Measurements from ENCODE around the gene BCAT1.
"Not testable (repeated sequence)": the region's sequence is repeated elsewhere in the genome, so short reads cannot be mapped to it uniquely, and the experiment has no call there.

BCAT1 gene

DNA sequence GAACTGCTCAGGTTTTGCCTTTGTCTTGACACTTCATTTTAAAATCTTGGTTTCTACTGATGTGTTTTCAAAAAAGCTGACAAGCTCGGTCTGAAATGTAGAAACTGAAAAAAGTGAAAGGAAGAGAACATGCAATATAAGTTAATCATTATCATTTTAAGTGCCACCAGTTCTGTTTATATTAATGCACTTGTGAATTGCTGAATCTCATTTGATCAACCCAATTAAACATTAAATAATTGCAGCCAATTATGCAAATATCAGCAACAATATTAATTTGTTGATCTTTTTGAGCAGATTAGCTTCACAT lies 133.8 kb downstream of the BCAT1 start:
- no peak for DNase-seq (ENCODE audit: low read depth)

- DNase-seq (ENCODE audit: low read depth), result no peak
Observed at GRCh38 chr12:24814379-24815113, 134.4 kb downstream of the BCAT1 start.

- no peak for DNase-seq (ENCODE audit: low read depth)
Observed at GRCh38 chr12:24810378-24810777, 138.5 kb downstream of the BCAT1 start.

DNA sequence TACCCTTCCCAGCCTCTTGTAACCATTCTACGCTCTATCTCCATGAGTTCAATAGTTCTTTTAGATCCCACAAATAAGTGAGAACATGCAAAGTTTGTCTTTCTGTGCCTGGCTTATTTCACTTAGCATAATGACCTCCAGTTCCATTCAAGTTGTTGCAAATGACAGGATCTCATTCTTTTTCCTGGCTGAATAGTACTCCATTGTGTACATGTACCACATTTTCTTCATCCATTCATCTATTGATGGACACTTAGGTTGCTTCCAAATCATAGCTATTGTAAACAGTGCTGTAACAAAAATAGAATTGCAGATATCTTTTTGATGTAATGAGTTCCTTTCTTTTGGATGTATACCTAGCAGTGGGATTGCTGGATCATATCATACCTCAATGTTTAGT lies 139.6 kb downstream of the BCAT1 start:
- DNase-seq (ENCODE audit: low read depth), result not testable (repeated sequence)

DNA sequence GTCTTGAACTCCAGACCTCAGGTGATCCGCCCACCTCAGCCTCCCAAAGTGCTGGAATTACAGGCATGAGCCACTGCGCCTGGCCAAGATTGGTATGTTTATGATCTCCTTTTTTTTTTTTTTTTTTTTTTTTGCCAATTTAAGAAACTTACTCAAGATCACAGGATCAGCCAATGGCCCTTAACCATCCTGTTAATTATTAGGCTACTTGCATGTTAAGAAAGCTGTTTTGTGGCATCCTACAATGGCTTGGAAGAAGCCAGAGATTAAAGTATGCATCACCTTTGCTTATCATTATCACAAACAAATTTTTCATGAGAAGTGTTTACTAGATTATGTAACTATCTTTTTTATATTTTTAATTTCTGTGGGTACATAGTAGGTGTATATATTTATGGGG lies 140.2 kb downstream of the BCAT1 start:
- no peak for DNase-seq (ENCODE audit: low read depth)

DNA sequence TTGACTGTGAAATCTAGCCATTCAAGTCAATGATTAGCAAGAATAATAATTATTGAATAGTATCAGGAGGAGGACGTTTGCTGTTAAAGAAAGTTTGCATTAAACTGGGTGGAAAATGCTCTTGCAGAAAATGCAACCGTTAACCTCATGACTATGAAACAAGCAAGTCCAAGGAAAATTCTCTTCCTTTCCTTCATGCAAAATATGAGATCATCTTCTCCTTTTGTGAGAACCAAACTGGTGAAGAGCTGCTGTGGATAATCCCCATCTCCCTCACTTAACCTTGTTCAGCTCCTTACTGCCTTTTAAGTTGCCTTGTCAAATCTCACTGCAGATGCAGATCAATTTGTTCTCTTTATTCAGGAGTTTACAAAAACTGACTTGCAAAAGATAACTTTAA lies 142.5 kb downstream of the BCAT1 start:
- no peak for DNase-seq (ENCODE audit: low read depth)

- no peak for DNase-seq (ENCODE audit: low read depth)
Observed at GRCh38 chr12:24803430-24804245, 145.3 kb downstream of the BCAT1 start.

DNA sequence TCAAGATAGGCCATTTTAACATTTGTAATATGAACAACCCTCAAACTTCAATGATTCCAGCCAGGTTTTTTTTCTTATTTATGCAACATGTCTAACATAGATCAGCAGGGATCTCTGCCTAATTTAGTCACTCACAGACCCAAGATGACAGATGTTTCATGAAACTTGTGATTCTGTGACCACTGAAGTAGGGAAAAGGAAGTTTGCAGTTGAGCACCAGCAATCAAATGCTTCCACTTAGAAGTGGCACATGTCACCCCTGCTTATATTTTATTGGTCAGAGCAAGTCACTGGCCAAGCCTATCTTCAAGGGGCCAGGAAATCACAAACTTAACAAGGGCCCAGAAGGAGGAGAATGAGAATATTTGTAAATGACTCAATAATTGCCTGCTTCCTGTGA lies 150.6 kb downstream of the BCAT1 start:
- DNase-seq (ENCODE audit: low read depth), result no peak

DNA sequence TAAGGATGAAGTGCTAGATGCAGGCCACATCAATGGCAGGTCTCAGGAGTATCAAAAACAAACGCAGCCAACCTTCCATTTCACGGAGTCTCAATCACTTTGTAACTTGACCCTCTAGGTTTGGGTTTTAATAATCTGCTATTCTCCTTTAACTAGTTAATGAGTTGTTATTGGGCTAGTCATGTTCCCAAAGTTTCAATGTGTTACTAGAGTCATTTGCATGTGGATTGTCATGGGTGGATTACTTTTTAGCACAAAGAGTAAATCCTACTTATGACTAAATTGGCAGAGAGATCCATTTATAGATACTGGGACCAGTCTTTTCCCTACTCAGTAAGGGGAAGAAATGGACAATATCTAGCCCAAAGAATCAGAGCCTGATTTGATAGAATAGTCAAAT lies 151.0 kb downstream of the BCAT1 start:
- DNase-seq (ENCODE audit: low read depth), result no peak

- no peak for DNase-seq (ENCODE audit: low read depth)
Observed at GRCh38 chr12:24796876-24797275, 152.0 kb downstream of the BCAT1 start.

GRCh38 chr12:24795699-24796347 lies 153.1 kb downstream of the BCAT1 start:
- DNase-seq (ENCODE audit: low read depth), result no peak

DNA sequence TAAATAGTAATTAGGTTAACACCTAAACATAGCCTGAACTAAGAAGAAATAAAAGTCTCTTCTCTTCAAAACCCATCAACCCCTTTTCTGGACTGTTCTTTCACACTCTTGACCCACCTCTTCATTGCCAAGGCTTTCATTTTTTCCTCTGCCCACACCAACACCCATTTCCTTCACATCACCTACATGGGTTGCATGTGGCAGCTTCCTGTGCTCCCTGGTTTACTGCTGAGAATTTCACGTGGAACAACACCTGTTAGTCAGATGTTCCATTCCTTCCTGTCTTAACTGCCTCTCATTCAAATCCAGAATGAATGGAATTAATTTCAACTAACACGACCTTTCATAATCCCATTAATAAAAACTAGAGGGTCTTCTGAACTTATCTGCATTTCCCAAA lies 157.3 kb downstream of the BCAT1 start:
- DNase-seq (ENCODE audit: low read depth), result no peak

GRCh38 chr12:24788886-24789285 lies 160.0 kb downstream of the BCAT1 start:
- DNase-seq (ENCODE audit: low read depth), result no peak

DNA sequence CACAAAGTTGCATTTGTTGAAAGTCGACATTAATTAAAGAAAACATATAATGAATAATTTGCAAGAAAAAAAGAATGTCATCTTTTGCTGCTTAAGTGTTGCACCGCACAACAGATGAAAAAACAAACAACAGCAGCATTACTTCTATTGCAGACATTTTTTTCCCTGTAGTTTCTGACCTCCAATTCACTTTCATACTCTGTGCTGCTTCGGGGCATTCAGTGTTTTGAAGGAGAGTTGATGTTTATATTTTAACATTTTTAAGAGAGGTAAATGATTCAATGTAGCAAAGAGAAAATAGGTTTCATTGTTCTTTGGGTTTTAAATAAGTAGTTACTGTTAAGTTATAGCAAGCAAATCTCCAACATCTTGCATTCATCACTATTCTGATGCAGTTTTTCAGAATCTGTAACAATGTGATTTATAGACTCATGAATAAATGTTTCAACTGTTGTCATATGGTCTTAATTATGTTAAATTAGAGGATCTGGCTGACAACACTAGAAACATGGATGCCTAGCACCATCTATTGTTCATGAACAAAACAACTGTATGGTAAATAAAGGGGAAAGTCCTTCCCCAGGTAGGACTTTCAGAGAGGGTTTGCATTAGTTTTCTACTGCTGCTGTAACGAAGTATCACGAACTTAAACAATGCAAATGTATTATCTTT lies 168.1 kb downstream of the BCAT1 start:
- DNase-seq (ENCODE audit: low read depth), result no peak

DNA sequence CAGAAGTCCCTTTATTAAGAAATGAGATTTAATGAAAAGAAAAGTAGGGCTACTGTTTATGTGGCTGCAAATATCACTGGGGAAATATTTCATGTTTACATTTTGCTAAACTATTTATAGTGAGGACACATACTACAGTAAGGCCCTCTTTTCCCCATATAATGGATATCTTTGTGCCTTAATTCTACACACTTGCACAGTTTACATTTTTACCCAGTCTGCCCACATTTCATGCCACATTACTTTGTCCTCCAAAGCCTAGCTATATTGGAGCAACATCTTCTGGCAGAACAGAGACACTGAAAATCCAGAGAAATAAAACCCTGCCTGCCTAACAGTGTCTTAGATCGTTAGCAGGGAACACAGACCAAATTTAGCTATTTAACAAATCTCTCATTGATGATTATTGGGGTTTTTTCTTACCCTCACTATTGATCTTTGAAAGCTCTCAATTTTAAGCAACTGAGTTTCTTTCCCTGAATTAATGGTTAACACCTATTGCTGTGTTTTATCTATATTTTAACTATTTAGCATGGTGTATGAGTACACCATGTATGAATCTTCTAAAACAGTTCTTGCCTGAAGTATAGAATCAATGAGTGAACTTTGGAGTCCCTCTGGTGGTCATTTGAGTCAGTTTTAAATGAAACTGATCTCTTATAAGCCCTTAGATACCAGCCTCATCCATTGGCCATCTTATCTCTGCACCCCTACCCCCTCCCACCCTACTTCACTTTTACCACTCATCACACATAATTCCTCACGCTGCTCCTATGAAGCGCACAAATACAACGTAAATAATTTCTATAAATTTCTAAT lies 170.2 kb downstream of the BCAT1 start:
- DNase-seq (ENCODE audit: low read depth), result no peak

- no peak for DNase-seq (ENCODE audit: low read depth)
Observed at GRCh38 chr12:24777359-24777758, 171.5 kb downstream of the BCAT1 start.

DNA sequence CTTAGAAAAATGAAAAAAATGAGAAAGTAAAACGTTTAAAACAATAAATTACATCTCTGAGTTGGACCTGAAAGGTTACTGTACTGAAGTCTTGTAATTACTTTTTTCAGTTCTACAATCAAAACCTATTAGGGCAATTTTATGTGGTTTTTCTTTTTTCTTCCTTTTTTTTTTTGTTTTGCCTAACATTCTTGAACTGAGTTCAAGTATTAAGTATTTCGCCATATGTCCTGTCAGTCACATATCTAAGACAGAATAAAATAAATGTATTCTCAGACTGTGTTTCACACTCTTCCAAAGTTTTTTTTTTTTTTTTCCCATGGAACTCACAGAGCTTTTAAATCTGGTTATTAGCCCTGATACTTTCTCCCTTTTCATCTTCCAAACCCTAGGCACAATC lies 172.0 kb downstream of the BCAT1 start:
- DNase-seq (ENCODE audit: low read depth), result no peak

DNA sequence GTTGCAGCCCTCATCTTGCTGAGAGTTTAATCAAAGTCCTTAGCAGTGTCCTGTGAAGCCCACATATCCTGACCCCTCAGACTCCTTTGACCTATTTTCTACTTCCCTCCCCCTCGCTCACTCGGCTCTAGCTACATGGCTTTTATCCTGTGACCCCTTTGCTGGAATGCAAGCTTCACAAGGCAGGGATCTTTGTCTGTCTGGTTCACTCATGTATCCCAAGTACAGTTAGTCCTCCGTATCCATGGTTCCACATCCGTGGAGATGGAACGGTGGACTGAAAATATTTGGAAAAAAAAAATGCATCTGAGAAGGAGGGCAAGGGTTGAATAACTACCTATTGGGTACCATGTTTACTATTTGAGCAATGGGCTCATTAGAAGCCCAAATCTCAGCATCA lies 173.8 kb downstream of the BCAT1 start:
- no peak for DNase-seq (ENCODE audit: low read depth)

DNA sequence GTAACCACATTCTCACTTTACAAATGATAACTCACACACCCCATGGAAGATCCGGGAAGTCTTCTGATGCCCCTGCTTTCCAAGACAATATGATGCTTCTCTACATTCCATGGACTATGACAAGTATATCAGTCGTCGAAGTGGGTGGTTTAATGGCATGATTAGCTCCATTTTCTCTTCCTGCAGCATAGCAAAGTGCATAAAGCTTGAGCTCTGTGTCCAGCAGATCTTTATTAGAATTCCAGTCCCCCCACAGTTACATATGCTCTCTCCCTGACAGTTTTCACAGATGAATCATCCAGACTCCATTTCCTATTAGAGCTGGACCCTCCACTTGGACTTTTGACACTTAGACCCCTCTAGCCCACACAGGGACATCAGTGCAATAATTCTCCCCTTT lies 174.9 kb downstream of the BCAT1 start:
- no peak for DNase-seq (ENCODE audit: low read depth)

DNA sequence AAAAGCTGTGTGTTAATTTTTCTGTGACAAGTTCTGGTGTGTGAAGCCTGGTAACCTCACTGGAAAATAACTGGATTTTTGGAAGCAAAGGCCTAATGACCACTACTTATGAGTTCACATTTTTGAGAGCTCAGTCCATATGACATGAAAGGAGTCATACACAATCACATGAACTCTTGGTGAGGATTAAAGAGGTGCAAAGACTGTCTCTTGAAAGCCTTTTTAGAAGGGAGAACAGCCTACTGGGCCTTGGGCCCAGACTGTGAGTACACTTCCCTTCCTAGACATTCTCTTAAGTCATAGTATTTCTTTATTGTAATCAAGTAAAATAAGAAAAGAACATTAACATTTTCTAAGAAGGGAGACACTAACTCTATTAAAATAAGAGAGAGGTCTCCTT lies 176.1 kb downstream of the BCAT1 start:
- DNase-seq (ENCODE audit: low read depth), result no peak

DNA sequence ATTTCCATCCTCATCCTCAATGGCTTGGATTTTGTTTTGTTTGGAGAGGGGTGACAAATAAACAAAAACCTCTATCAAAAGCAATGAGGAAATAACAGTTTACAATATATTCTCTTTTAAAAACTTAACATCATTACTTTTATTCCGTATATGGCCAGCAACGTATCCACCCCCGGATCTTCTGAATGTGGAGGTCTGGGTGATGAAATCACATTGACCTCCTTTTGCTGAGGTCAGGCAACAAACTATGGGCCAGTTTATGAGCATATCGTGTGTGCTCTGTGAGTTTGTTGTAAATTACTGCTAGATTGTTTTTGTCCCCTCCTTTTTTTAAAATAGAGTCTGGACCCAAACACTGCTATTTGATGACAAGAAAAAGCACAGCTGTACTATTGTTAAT lies 178.1 kb downstream of the BCAT1 start:
- DNase-seq (ENCODE audit: low read depth), result no peak

DNA sequence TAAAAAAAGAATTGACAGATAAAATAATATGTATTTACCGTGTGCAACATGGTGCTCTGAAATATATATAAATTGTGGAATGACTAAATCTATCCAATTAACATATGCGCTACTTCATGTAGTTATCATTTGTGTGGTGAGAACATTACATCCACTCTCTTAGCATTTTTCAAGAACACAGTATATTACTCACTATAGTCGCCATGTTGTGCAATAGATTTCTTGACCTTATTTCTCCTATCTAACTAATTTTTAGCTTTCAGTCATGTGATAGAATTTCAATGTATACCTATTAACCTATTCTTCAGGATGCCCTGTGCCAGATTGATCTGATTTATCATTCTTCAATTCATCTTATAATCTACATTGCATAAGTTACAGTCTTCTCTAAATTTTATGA lies 178.6 kb downstream of the BCAT1 start:
- DNase-seq (ENCODE audit: low read depth), result no peak
